HG02943 (cell line): ENCODE data around the gene UTP3.
"Not testable (repeated sequence)": the region's sequence is repeated elsewhere in the genome, so short reads cannot be mapped to it uniquely, and the experiment has no call there.

Source experiments
- ATAC-seq: cut with Tn5 transposase; IDR thresholded peaks from one replicate; pipeline ENCODE4 v1.9.1; 2021; ENCODE audit warnings: mild to moderate bottlenecking, low read depth, moderate library complexity; ENCODE audit not compliant: unreplicated experiment

UTP3 gene, protein sequence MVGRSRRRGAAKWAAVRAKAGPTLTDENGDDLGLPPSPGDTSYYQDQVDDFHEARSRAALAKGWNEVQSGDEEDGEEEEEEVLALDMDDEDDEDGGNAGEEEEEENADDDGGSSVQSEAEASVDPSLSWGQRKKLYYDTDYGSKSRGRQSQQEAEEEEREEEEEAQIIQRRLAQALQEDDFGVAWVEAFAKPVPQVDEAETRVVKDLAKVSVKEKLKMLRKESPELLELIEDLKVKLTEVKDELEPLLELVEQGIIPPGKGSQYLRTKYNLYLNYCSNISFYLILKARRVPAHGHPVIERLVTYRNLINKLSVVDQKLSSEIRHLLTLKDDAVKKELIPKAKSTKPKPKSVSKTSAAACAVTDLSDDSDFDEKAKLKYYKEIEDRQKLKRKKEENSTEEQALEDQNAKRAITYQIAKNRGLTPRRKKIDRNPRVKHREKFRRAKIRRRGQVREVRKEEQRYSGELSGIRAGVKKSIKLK

DNA sequence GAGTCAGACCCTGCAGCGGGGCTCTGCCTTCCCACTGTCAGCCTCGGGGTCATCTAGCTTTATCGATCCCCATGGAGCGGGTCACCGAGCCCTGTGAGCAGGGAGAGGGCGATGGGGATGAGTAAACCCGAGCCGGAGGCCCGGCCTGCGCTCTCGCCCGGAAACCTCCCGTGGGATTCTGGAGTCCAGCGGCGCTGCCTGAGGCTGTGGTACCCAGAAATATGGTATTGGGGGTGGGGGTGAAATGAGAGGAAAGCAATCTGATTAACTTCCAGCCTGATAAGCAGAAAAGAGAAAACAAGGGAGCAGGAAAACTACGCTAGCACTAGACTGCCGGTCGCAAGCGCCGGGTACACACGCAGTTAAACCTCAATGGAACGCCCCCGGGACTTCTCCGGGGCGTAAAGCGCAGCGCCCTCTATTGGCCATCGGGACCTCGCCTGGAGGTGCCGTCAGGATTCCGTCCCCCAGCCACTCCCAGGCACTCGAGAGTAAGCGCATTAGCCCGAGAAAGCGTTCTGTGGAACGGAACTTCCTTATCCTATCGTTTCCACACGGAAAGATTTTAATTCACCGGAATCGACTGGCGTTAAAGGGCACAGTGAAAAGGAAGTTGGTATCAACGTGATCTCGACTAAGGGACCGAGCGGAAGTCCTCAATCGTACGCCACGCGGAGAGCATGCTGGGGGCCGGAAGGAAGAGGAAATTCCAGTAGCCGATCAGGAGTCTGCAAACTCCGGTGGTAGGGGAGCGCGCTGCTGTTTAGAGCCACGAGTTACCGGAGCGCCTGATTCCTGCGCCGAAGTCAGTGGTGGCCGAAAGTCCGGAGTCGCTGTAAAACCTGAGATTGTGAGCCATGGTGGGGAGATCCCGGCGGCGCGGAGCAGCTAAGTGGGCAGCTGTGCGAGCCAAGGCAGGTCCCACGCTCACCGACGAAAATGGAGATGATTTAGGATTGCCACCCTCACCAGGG is at the start of gene UTP3:
TSS of gene UTP3 (plus strand) at position 712 of the 974 bp plus-strand sequence. CDS start at position 858, 146 bp downstream.
- peak; percentile 96 for ATAC-seq

DNA sequence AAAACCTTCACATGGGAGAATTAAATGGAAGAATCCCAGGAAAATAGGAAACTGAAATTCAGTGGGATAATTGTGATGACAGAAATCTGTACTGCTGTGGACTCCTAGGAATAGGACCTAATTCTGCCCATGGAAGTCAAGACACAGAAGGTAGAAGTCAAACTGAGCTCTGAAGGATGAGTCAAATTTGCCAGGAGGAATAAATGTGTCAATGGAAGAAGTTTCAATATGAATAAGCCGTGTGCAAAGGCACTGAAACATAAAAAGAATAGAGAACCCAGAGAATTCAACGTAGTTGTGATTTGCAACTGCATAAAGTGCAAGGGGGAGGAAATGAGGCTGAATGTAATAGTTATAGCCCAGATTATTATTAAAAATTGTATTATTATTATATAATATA is 48.1 kb upstream of the UTP3 start:
- no peak for ATAC-seq

DNA sequence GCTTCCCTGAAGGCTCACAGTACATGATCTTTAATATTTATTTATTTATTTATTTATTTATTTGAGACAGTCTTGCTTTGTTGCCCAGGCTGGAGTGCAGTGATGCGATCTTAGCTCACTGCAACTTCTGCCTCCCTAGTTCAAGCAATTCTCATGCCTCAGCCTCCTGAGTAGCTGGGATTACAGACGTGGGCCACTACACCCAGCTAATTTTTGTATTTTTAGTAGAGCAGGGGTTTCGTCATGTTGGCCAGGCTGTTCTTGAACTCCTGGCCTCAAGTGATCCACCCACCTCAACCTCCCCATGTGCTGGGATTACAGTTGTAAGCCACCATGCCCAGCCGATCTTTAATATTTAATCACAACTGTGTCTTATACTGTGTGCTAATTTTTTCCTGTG is 37.6 kb upstream of the UTP3 start:
- ATAC-seq: not testable (repeated sequence)

DNA sequence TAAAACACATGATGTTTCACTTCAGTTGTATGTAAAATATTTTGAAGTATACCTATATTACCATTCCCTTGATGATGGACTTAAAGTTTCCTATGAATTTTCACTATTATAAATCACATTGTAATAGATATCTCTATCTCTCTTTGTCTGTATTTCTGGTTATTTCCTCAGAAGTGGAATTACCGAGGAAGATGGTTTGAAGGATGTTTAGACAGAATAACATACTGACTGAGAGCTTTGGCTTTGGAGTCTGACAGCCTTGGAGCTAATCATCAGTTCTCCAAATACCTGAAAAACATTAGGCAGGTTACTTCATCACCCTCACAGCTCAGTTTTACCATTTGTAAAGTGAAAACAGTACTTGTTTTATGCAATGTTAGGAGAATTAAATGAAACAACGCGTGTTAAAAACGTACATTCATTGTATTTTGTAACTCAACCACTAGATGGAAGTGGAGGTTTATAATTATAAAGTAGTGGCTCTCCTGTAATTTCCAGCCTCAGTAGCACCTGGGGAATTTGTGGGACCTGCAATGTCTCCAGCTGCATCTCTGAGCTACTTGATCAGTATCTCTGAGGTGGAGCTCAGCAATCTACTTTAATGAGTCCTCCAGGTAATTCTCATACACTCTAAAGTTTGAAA is 36.3 kb upstream of the UTP3 start:
- no peak for ATAC-seq

DNA sequence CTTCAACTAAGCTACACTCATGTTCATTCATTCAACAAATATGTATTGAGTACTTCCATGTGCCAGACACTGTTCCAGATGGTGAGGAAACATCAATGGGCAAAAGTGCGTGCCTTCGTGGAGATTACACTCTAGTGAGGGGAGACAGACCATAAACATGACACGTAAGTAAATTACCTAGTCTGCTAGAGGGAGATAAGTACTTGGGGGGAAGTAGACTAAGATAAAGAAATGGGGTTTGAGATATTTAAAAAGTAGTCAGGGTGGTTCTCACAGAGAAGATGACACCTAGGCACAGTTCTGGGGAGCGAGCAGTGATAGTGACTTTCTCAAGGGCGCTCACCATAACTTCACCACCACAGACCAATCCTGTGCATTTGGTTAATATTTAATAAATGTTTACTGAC is 33.7 kb upstream of the UTP3 start:
- no peak for ATAC-seq

DNA sequence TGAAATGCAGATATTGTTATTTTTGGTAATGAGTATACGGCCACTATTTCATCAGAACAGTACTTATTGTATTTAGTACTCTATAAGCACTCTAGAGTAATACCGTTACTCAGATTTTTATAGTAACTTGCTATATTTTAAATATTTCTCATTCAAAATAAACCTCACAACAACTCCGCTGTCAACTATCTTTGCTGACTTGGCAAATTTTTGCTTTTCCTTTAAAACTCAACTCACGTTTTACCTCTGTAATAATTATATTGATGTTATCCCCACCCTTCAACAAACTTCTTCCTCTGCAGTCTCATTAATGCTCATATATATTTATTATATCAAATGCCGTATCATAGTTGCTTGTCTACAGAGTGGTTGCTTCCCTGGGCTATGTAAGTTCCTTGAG is 31.0 kb upstream of the UTP3 start:
- ATAC-seq: no peak

DNA sequence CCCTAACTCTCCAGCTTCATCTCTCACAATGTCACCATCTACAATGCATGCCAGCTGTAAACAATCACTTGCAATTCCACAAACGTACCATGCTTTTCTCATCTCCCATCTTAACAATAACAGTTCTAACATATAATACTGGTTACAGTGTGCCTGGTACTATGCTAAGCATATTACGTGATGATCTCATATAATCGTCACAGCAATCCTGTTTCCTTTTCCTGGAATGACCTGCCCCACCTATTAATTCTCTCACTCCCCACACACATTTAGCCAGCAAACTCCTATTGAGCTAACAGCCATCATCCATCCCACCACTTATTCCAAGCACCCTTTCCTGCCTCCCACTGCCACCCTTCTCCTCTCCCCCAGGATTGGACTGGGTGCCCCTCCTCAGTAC is 29.9 kb upstream of the UTP3 start:
- ATAC-seq: no peak

DNA sequence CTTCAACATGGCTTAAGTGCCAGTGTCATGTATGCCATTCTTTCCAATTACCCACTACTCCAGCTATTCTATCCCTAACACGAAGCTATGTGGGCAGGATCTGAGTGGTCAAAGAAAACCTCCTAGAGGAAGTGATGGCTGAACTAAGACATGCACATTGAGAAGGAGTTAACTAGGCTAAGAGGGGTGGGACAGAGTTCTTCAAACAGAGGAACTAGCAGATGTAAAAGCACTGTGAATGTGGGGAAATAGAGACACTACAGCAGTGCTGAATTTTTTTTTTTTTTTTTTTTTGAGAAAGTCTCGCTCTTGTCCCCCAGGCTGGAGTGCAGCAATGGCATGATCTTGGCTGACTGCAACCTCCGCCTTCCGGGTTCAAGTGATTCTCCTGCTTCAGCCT is 28.2 kb upstream of the UTP3 start:
- ATAC-seq: no peak

DNA sequence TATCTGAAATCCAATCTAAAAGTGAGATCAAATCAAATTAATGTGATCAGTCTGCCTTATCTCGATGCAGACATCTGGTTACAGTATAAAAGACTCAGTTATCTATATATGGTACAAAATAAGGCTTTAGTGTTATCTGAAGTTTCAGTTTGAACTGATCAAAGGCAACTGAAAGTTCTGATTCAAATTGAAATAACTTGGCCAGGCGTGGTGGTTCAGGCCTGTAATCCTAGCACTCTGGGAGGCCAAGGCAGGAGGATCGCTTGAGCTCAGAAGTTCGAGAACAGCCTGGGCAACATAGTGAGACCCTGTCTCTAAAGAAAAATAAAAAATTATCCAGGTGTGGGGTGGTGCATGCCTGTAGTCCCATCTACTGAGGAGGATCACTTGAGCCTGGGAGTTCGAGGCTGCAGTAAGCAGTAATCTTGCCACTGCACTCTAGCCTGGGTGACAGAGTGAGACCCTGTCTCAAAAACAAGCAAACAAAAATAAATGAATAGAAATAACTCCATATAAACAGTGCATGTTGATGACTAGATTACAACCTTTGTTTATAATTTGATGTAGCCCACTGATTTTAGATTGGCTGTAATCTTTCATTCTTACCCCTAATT is 26.9 kb upstream of the UTP3 start:
- not testable (repeated sequence) for ATAC-seq

DNA sequence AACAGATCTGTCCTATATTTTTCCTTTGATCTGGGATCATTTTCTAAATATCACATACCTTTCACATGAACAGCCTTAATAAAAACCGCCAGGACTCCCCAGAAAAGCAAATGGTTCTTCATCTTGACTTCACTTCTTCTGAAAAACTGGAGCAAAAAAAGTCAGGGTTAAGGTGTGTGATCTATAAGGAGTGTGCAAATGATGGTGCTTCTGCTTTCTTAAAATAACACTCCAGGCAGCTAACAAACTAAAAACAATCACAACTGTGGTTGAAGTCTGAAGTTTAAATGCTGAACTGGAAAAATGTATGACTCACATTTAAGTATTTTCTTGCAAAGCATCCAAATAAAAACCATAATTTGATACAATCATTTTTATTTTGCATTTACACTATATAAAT is 22.0 kb upstream of the UTP3 start, which contains the start of gene JCHAIN:
TSS of gene JCHAIN (minus strand) at position 140 of the 400 bp plus-strand sequence. CDS start at position 122, 18 bp downstream.
- no peak for ATAC-seq

DNA sequence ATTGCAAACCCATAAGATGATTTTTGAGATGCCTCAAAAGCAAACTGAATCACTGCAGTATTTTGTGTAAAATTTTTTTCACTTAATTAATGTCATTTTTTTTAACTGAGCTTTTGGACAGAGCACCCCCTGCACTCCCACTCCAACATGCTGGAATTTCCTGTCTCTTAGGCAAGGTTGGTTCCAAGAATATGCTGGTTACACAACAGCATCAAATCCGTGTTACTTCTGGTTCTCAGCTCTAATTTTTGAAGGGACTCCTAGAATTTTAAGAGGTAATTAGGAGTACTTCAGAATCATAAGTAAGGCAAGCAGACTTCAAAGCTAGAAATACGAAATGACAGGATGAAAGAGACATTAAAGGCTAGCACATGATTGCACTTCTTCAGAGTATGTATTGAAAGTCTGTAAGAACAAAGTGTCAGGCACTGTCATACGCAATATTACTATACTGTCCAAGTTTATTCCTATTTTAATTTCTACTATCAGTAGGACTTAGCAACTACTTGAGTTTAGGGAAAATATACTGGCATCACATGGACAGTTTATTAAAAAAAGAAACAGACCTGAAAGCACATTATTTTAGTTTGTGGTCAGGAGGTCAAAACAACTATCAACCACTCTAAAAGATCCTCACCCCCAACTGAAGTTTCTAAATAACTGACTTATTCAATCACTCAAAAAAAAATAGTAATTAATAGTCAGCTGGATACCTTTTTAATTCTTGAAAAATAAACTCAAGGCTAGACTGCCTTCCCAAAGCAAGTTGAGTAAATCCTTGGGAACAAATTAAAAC is 20.4 kb upstream of the UTP3 start:
- no peak for ATAC-seq

DNA sequence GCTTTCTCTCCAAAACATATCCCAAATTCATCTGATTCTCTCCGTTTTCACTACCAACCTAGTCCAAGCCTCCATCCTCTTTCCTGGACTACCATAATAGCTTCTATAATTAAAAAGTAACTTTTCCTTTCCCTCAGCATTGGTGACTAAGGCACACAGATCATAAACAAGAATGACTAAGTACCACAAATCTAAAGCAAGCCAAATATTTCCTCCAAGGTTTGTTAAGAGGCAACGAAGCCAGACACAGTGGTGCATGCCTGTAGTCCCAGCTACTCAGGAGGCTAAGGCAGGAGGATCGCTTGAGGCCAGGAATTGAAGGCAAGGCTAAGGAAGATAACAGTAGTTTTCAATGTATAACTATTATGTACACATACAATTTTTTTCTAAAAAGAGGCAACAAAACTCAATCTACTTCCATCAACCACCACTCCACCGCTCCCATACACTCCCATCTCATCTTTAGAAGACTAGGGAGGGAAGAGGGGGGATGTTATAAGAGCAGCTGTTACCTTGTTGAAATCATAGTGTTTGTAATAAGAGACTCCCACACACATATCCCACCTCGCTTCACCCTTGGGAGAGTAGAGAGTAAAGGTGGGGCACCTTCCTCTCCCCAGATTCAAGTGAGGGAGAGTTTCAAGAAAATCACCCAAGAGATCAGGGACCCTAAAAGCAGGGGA is 17.9 kb upstream of the UTP3 start:
- no peak for ATAC-seq

DNA sequence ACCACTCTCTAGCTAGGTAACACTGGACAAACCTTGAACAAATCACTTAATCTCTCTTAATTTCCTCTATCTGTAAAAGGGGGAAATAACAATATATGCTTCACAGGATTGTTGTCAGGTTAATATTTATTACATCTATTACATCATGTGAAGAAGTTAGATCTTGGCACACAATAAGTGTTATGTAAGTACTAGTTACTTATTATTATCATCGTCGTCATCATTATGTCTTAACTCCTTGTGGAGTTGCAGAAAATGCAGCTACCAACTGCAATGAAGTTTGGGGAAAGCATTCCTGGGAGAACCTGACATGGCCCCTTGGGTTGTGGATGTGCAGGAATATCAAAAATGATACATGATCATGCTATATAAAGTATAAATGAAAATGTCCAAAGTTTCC is 17.2 kb upstream of the UTP3 start:
- no peak for ATAC-seq

DNA sequence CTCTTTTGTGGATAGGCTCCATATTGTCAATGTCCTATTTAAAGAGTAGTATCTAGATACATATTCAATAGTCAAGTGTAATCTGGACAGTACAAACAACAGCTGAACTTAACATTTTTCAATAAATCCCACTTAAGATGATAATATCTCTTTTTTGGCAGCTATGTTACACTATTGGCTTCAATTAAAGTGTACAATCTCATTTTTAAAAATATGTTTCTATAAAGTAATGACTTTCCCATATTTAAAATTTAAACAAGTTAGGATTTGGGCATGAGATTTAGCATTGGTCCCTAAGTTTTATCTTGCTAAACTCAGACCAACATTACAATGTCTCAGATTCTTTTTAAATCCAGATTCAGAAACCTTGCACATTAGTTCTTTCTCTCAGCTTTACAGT is 14.1 kb upstream of the UTP3 start:
- ATAC-seq: no peak

DNA sequence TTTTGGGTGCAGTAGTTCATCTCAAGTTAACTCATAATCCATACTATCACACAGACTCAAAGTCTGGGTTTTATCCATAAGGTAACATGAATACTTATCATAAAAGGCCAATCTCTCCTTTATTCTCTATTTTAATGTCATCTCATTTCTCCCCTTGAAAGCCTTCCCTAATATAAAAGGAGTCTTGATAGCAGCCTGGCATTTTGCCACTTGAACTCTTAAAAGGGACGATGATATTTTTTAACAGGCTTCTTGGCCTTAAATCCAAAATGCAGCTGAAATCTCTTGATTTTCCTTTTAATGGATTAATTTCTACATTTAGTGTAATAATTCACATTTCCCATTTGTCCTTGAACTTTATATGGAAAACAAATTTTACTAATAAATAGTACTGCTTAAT is 13.6 kb upstream of the UTP3 start:
- ATAC-seq: no peak

DNA sequence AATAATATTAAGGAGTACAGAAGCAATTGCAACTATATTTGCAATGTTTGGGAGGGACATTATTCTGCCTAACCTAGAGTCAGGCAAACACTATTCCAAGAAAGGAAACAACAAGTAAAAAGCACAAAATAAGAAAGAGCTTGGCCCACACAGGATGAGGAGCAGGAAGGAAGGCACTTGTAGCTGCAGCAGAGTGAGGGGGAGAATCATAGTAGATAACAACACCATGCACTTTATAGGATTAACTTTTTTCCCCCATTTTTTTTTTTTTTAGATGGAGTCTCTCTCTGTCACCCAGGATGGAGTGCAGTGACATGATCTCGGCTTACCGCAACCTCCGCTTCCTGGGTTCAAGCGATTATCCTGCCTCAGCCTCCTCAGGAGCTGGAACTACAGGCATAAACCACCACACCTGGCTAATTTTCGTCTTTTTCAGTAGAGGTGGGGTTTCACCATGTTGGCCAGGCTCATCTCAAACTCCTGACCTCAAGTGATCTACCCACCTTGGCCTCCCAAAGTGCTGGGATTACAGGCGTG is 11.7 kb upstream of the UTP3 start:
- ATAC-seq: no peak

DNA sequence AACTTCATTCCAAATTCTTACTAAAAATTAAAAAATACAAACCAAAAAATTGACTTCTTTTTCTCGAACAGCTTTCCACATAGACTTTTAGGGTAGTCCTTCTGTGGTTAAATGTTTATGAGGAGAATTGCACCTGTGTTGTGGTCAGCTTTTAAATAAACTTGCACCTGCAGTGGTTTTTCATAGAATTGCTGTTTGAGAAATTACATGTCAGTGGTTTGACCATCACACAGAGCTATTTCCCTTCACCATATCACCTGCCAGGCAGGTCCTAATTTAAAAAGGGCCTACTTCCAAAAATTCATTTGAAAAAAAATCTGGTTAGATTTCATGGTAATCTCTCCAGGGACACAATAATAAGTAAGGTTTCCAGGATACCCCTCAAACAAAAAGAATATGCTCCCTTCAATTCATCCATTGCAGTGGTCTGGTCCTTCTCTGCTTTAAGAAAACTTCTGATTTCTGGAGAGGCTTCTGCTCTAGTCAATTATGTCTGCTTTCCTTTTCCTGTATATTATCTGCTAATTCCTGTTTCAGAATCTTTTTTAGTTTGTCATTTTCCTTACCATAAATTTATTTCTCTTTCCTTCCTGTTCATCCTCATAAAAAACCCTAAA is 9.8 kb upstream of the UTP3 start:
- peak; percentile 78 for ATAC-seq

DNA sequence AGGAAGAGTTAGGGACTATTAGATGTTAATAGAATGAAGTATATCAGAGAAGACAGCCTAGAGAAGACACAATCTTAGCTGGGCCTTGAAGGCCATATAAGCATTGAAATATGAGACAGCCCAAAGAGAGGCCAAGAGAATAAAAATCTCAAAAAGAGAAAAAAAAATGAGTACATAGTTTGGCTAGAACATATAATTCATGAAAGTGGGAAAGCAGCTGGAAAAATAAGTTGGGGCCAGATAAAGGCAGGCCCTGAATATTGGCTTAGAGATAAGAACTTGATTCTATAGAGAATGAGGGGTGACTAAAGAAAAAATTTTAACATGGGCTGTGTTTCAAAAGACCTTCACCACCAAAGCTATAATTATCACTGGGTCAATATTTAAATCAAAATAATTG is 7.4 kb upstream of the UTP3 start:
- no peak for ATAC-seq
